GM19025 (cell line): ENCODE data around the gene OPCML.

ENCODE experiments used
- ATAC-seq: cut with Tn5 transposase; IDR thresholded peaks from one replicate; pipeline ENCODE4 v1.9.1; 2021; ENCODE audit warnings: mild to moderate bottlenecking, low read depth, moderate library complexity; ENCODE audit not compliant: unreplicated experiment

The OPCML gene

GRCh38 chr11:132496341-132496740 lies 1036.0 kb downstream of the OPCML start:
- no peak for ATAC-seq

DNA sequence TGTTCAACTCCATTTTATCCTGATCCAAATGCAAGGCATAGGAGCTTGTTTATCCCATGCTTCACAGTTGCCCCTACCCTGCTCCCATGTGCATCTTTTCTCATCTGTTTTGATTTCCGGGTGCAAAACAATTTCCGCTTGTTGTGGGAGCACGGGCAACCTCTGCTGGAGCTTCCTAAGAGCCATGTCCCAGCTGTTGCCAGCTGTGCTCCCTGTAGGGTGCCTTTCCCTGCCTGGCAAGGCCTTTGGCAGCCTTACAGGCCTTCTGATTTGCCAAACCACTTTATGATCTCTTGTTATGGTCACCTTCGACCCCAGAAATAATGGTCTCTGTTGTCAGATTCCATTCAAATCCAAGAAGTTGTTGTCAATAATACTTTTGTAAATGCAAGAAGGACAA lies 1038.5 kb downstream of the OPCML start:
- ATAC-seq = no peak

DNA sequence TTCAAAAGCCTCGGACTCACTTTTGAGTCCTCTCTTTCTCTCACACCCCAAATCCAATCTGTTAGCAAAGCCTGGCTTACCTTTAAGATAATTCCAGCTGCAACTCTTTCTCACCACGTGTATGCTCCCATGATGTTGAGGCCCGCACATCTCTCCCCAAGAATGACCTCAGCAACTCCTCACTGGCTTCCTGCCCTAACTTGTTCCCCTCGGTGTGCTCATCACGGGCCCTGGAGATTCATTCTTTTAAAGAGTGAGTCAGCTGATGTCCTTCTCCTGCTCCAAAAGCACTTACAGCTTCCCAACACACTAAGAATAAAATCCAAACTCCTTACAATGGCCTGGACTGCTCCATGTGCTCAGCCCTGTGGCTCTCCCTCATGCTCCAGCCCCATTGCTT lies 1041.3 kb downstream of the OPCML start:
- no peak for ATAC-seq

- ATAC-seq = no peak
Observed at GRCh38 chr11:132486060-132486459, 1046.2 kb downstream of the OPCML start.

- ATAC-seq = no peak
Observed at GRCh38 chr11:132475026-132475425, 1057.3 kb downstream of the OPCML start.

DNA sequence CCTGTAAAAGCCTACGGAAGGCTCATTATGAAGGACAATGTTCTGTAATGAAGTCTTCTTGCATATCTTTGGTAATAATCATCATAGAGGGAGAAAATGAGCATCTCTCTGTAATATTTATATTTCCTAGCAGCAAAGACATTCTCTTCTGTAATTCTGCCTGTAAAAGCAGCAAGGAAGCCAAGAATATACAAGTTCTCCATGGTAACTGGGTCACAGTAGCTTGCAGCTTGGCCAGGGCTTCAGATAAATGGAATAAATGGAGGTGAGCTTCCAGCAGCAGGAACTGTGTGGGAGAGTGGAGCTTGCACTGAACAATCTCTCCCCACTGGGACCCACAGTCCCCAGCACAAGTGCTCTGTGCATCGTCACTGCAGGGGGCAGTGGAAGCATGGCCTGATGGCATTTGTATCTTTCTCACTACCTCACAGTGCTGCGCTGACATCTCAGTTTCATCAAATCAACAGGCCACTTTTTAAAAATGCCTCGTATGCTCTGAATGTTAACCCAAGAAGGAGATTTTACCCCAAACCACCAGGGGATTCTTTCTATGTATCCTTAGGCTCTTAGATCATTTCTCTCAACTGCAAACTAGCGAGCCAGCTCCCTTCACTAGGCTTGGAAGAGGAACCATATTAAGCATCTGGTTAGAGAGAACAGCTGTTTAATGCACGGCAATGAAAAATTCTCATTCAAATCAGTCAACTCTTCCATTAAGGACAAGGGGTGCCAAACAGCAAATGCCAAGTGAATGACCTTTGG lies 1059.7 kb downstream of the OPCML start:
- ATAC-seq = no peak

GRCh38 chr11:132471466-132471865 lies 1060.8 kb downstream of the OPCML start:
- no peak for ATAC-seq

- no peak for ATAC-seq
Observed at GRCh38 chr11:132466983-132467382, 1065.3 kb downstream of the OPCML start.

- no peak for ATAC-seq
Observed at GRCh38 chr11:132464939-132465338, 1067.4 kb downstream of the OPCML start.

DNA sequence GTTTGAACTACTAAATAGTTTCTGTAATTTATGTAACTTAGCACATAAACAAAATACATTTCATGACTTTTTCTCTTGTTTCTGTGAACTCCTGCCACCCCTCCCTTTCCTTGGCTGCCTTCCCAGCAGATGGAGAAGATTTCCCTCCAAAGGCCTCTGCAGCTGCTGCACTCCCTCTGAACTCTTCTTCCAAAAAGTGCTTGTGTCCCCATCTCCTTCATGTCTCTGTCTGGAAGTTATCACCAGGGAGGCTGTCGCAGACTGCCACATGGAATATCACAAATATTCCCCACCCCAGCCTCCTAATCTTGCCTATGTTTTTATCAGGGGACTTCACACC lies 1068.3 kb downstream of the OPCML start:
- no peak for ATAC-seq

DNA sequence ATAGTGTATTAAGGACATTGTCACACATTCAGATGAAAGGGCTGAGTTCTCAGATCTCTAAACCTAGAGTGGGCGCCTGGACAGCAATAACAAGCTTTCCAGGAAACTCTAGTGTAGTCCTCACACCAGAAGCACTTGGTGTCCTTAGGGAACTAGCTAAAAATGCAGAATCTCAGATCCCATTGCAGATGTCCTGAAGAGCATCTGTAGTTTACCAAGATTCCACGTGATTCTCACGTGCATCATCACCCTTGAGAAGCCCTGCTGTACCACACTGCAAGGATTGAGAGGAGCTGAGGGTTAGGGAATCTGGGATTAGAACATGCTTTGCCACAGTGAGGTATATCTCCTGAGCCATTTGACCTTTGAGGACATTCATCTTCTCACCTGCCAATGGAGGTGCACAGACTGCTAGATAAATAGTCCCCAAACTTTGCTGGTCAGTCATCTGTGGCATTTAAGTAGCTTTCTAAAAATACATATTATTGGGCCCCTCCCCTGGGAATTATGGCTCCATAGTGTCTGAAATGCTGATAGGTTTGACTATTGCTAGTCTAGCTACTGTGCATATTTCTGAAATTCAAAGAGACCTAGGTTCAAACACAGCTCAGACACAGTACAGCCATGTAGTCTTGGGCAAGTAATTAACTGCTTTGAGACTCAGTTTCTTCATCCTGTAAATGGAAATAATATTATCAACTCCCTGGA lies 1068.9 kb downstream of the OPCML start:
- no peak for ATAC-seq

DNA sequence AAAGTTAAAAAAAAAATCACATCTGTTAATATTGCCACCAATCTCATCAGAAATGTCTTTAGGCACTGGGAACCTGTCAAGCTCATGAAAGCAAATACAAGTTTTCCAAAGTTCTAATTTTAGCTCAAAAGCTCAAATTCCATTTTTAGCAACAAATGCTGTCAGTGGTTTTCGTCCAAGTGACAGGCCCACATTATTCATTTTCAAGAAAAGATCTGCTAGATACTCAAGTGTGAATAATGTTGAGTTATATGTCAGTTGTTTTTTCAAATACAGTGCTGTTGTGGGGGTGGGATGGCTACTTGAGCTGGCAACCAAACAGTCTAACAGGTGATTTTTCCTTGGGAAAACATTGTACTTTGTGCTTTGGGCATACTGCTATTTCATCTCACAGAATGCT lies 1072.6 kb downstream of the OPCML start:
- no peak for ATAC-seq

- ATAC-seq = no peak
Observed at GRCh38 chr11:132457445-132457844, 1074.9 kb downstream of the OPCML start.

GRCh38 chr11:132456751-132457328 lies 1075.5 kb downstream of the OPCML start:
- no peak for ATAC-seq

- ATAC-seq = no peak
Observed at GRCh38 chr11:132455044-132455443, 1077.3 kb downstream of the OPCML start.

- ATAC-seq = no peak
Observed at GRCh38 chr11:132453406-132453805, 1078.9 kb downstream of the OPCML start.

GRCh38 chr11:132452616-132453015 lies 1079.7 kb downstream of the OPCML start:
- no peak for ATAC-seq

DNA sequence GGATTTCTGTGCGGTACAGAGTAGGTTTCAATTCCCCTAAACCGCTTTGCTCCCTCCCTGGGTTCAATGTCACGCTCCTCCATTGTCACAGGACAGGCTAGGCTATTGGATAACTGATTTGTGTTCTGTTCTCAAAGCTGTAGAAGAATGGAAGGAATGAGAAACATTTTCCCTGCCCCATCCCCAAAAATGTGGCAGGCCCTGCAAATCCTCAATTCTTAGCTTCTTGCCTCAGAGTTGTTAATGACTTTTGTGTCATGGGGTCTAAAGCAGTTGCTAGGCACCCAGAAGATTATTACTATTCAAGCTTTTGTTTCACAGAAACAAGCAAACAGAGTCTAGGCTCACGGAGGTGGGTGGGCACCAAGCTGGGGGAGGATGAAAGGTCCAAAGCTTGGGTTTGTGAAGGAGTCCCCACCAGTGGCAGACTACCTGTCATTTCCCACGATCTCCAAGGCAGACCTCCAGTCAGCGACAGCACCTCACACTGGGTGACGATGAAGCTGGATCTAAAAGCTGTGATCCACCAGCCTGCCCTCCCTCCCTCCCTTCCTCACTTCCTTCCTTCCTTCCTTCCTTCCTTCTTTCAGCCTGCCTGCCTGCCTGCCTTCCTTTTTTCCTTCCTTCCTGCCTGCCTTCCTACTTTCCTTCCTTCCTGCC lies 1080.2 kb downstream of the OPCML start:
- no peak for ATAC-seq

DNA sequence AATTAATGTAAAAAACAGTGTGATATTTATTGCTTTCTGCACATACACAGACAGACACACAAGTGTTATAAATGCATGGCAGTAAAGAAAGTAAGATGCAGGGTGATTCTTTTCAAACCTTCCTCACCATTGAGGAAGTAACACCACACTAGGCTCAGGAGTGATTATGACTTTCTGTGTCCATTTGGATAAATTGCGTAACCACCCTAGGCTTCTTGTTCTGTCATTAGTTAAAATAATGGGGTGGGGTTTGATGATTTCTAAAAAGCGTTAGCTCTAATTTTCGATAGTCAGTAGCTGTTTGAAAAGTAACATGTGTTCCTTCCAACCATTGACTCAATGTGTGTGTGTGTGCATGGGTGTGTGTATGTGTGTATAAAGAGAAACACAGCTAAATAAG lies 1081.7 kb downstream of the OPCML start:
- no peak for ATAC-seq

DNA sequence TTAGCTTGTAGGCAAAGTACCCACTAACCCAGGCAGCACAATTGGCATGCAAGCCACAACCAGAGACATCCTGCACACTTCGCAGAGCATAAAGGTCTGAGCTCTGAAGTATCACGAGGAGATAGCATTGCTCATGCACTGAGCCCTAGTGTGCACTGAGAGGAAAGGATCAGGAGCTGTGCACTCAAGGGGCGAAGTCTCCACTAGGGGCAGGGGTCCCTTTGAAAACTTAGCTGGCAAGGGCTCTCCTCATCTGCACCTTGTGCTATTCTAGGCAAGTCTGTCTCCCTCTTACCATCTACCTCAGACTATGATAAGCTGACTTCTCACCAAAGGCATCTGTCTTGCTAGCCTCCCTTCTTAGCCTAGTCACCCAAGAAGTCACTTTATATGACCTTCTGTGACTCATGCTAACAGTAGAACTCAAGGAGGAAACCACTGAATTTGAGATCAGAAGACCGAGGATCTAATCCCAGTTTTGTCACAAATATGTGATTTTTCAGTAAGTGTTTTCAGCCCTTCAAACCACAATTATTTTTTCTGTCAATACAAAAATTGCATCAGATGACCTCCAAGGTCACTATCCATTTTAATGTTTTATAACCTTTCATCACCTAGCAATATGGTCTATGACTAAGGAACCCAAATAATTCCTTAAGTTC lies 1083.8 kb downstream of the OPCML start:
- no peak for ATAC-seq

DNA sequence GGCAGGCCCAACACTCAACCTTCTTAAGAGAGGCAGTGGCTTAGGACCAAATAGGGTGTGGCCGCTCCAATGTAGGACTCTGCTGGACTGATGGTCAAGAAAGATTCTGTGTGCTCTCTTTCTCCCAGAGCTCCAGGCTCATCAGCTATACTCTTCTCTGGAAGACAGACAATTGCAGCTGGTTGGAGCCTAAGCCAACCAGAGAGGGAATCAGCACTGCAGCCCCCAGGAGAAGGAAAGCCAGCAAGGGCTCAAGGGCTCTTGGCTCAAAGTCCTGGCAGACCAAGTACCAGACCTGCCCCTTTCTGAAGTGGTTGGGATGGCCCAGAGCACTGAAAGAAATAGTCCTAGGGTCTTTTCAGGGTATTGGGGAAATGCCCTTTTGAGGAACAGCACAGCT lies 1084.5 kb downstream of the OPCML start:
- ATAC-seq = no peak
